Raji (cell line): ENCODE measurements around the gene PCDHA1.

ENCODE experiments used
- POLR2A ChIP-seq: IDR thresholded peaks from 2 replicates; pipeline ENCODE4 v1.6.1; 2011; ENCODE audit warnings: low read depth, low read length, control low read depth; ENCODE audit not compliant: insufficient read depth

The PCDHA1 gene

GRCh38 chr5:141001446-141001843 is 215.5 kb downstream of the PCDHA1 start:
- no peak for TF ChIP-seq POLR2A

- TF ChIP-seq POLR2A = no peak
Measured at GRCh38 chr5:141001844-141002604, 216.1 kb downstream of the PCDHA1 start.

- no peak for TF ChIP-seq POLR2A
Measured at GRCh38 chr5:141002605-141002965, 216.6 kb downstream of the PCDHA1 start.

GRCh38 chr5:141003031-141003430 is 217.1 kb downstream of the PCDHA1 start:
- TF ChIP-seq POLR2A = no peak

- TF ChIP-seq POLR2A = no peak
Measured at GRCh38 chr5:141003791-141004611, 218.1 kb downstream of the PCDHA1 start.

GRCh38 chr5:141007791-141008190 is 221.9 kb downstream of the PCDHA1 start:
- no peak for TF ChIP-seq POLR2A

GRCh38 chr5:141010047-141010793 is 224.3 kb downstream of the PCDHA1 start:
- no peak for TF ChIP-seq POLR2A

- TF ChIP-seq POLR2A = no peak
Measured at GRCh38 chr5:141017943-141018342, 232.0 kb downstream of the PCDHA1 start.

- no peak for TF ChIP-seq POLR2A
Measured at GRCh38 chr5:141022384-141022783, 236.4 kb downstream of the PCDHA1 start.

GRCh38 chr5:141031006-141031405 is 245.1 kb downstream of the PCDHA1 start:
- no peak for TF ChIP-seq POLR2A

- TF ChIP-seq POLR2A = no peak
Measured at GRCh38 chr5:141032626-141033025, 246.7 kb downstream of the PCDHA1 start.

GRCh38 chr5:141039061-141039460 is 253.1 kb downstream of the PCDHA1 start:
- TF ChIP-seq POLR2A = no peak

GRCh38 chr5:141039517-141039916 is 253.6 kb downstream of the PCDHA1 start:
- no peak for TF ChIP-seq POLR2A

- no peak for TF ChIP-seq POLR2A
Measured at GRCh38 chr5:141040093-141040770, 254.3 kb downstream of the PCDHA1 start.
